Glutamatergic neuron (in vitro differentiated cells): ENCODE data around the gene SLC29A3. TPM values are rescaled to one million over a fixed set of nuclear protein-coding genes. Genes with fewer than 3 reads are reported as not detected.

ENCODE experiments used
- DNase-seq: peaks from one replicate; pipeline ENCODE4 v3.0.0; 2022
- H3K27ac Mint-ChIP-seq: one replicate; pipeline ENCODE4 v1.8.0; 2020; ENCODE audit warnings: mild to moderate bottlenecking, mixed read lengths, inconsistent platforms; ENCODE audit not compliant: unreplicated experiment
- H3K27me3 Mint-ChIP-seq: one replicate; pipeline ENCODE4 v1.8.0; 2020; ENCODE audit warnings: mild to moderate bottlenecking, moderate library complexity, mixed read lengths, inconsistent platforms; ENCODE audit not compliant: unreplicated experiment
- H3K36me3 Mint-ChIP-seq: one replicate; pipeline ENCODE4 v1.8.0; 2020; ENCODE audit warnings: mild to moderate bottlenecking, mixed read lengths, inconsistent platforms; ENCODE audit not compliant: unreplicated experiment
- H3K4me1 Mint-ChIP-seq: one replicate; pipeline ENCODE4 v1.8.0; 2020; ENCODE audit warnings: mild to moderate bottlenecking, low read depth, mixed read lengths, inconsistent platforms; ENCODE audit not compliant: unreplicated experiment
- H3K4me3 Mint-ChIP-seq: one replicate; pipeline ENCODE4 v1.8.0; 2020; ENCODE audit warnings: mild to moderate bottlenecking, mixed read lengths, inconsistent platforms; ENCODE audit not compliant: unreplicated experiment
- H3K9me3 Mint-ChIP-seq: one replicate; pipeline ENCODE4 v1.8.0; 2020; ENCODE audit warnings: mild to moderate bottlenecking, moderate library complexity, mixed read lengths, inconsistent platforms; ENCODE audit not compliant: unreplicated experiment
- total RNA-seq: library from RNA; stranded (reverse); fragmentation: NEBNext Ultra II Directional; extraction: Animal tissue kit (Norgen Biotek cat#: 25700); gene quantifications from one replicate; pipeline ENCODE4 v1.2.1, GENCODE V29; 2021; ENCODE audit not compliant: unreplicated experiment
- TF ChIP-seq, protein P1 (sequence below): fragments of 200-600 bp; sonication (generic); IDR thresholded peaks from one replicate; pipeline ENCODE4 v1.5.0; 2021; ENCODE audit not compliant: partially characterized antibody, unreplicated experiment

The SLC29A3 gene
- total RNA-seq, 1 donor from 2014 or later, result 7.8 TPM

DNA sequence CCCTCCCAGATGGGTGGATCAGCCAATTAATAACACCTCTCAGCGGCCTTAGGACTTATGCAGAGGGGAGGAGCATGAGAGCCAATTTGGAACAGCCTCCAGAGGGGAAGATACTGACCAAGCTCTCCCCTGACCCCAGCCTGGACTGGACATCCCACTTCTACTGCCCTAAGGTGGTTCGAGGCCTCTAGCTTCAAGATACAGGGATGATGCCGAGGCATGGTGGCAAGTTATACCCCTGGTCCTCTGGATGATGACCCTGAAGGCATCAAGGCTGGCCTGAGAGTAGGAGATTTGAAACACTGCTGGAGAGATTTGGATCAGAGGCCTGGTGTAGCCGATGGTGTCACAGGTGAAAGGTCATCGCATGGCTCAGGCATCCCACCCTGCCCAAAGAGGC lies 80.9 kb downstream of the SLC29A3 start:
- H3K9me3 Mint-ChIP-seq, result peaks cover 4% of the 10 kb centered on the region
- H3K4me3 Mint-ChIP-seq, result no peak overlapping the region
- peaks cover 5% of the 10 kb centered on the region for H3K4me1 Mint-ChIP-seq
- H3K27me3 Mint-ChIP-seq, result peaks cover 10% of the 10 kb centered on the region
- no peak for DNase-seq
- H3K27ac Mint-ChIP-seq, result no peak overlapping the region
- peaks cover 5% of the 10 kb centered on the region for H3K36me3 Mint-ChIP-seq
- TF ChIP-seq, protein P1, sequence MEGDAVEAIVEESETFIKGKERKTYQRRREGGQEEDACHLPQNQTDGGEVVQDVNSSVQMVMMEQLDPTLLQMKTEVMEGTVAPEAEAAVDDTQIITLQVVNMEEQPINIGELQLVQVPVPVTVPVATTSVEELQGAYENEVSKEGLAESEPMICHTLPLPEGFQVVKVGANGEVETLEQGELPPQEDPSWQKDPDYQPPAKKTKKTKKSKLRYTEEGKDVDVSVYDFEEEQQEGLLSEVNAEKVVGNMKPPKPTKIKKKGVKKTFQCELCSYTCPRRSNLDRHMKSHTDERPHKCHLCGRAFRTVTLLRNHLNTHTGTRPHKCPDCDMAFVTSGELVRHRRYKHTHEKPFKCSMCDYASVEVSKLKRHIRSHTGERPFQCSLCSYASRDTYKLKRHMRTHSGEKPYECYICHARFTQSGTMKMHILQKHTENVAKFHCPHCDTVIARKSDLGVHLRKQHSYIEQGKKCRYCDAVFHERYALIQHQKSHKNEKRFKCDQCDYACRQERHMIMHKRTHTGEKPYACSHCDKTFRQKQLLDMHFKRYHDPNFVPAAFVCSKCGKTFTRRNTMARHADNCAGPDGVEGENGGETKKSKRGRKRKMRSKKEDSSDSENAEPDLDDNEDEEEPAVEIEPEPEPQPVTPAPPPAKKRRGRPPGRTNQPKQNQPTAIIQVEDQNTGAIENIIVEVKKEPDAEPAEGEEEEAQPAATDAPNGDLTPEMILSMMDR, result no peak

DNA sequence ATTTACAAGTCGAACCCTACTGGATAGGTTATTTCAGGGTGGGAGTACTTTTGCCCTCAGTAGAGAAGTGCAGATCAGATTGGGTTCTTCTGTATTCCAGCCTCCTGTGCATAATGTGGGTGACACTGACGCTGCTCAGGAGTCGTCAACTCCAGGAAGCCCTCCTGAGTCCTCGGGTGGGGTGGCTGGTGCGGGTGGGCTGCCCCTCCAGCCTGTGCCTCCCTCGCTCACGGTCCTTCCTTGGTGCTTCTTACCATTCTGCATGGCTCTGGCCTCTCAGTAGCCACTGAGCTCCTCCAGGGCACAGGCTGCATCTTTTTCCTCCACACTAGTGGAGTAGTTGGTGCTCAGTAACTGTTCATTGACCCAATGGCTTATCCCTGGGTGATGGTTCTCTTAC lies 82.0 kb downstream of the SLC29A3 start:
- TF ChIP-seq, protein P1, result no peak
- H3K4me3 Mint-ChIP-seq, result no peak overlapping the region
- DNase-seq, result no peak
- H3K27me3 Mint-ChIP-seq, result peaks cover 6% of the 10 kb centered on the region
- no peak overlapping the region for H3K27ac Mint-ChIP-seq
- peaks cover 5% of the 10 kb centered on the region for H3K36me3 Mint-ChIP-seq
- peaks cover 2% of the 10 kb centered on the region for H3K4me1 Mint-ChIP-seq
- peaks cover 3% of the 10 kb centered on the region for H3K9me3 Mint-ChIP-seq

DNA sequence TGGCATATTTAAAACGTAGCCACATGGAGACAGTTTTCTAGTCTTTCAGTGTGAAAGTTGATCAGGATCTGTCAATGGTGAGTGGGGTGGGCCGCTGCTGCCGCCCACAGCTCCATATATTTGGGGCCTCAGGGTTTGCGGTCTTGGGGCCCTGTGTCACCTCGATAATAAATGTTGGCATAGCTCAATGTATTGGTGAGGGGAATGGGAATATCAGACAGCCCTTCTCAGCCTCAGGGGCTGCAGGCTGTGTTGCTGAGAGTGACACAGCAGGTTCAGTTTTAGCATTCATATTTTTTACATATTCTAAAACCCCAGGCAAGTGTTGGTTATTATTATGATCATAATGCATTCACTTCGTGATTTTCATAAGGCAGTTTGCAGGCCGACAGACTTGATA lies 82.9 kb downstream of the SLC29A3 start:
- H3K36me3 Mint-ChIP-seq, result peaks cover 5% of the 10 kb centered on the region

DNA sequence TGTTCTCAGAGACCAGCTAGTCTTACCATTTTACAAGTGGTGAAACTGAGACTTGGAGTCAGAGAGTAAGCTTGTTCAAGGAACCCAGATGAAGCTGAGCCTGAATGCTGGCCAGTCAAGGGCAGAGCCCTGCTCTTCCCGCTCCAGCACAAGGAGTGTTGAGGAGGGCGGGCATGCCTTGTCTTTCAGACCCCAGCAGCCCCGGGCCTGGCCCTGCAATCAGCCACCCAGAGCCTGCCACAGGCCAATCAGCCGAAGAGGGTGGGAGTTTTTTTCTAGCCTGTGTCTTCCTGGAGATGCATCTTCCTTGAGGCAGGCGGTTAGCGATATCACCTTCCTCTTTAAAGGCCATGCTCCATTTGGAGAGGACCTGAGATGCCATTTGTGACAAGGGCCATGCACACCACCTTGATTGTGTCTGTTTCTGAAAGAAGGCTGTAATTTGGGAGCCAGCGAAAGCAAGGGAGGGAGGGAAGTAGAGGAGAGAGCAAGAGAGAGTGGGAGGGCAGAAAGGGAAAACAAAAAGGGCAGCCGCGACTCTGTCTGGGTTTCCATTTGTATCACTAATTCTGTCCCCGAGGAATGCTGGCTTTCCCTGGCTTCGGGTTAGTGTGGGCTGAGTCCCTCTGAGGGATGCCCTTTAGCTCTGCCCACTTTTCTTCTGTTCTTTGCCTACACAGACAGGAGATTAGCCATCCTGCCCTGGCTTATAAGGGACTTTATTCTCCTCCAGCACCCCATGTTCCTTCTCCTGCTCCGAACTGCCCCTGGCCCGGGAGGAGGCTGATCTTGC lies 85.6 kb downstream of the SLC29A3 start:
- DNase-seq, result no peak
- no peaks in the 10 kb centered on the region for H3K4me1 Mint-ChIP-seq
- TF ChIP-seq, protein P1, result no peak
- H3K36me3 Mint-ChIP-seq, result no peaks in the 10 kb centered on the region
- H3K27ac Mint-ChIP-seq, result no peak overlapping the region
- no peak overlapping the region for H3K4me3 Mint-ChIP-seq
- peaks cover 3% of the 10 kb centered on the region for H3K27me3 Mint-ChIP-seq
- no peaks in the 10 kb centered on the region for H3K9me3 Mint-ChIP-seq

More for the DNA sequence above, 82.9 kb downstream of the SLC29A3 start:
- no peak overlapping the region for H3K4me3 Mint-ChIP-seq
- TF ChIP-seq, protein P1, result no peak
- no peak for DNase-seq
- peaks cover 2% of the 10 kb centered on the region for H3K9me3 Mint-ChIP-seq
- peaks cover 2% of the 10 kb centered on the region for H3K4me1 Mint-ChIP-seq
- no peak overlapping the region for H3K27ac Mint-ChIP-seq
- peaks cover 6% of the 10 kb centered on the region for H3K27me3 Mint-ChIP-seq

DNA sequence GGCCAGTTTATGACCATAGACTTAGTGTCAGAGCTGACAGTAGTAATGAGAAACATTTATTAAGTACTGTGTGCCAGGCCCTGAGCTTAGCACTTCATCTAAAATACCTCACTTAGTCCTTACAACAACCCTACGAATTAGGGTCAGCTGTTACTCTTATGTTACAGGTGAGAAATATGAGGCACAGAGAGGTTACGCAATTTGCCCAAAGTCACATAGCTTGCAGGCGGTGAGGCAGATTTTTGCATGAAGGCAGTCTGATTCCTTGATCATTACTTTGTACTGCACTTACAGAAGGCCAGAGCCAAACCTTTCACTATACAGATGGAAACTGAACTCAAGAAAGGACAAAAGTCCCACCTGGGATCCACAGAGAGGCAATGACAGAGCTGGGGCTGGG lies 87.8 kb downstream of the SLC29A3 start:
- TF ChIP-seq, protein P1, result no peak

More for the DNA sequence above, 87.8 kb downstream of the SLC29A3 start:
- Mint-ChIP-seq H3K4me3 (no peak overlapping the region), H3K4me1 (no peaks in the 10 kb centered on the region), H3K36me3 (no peaks in the 10 kb centered on the region), H3K9me3 (no peaks in the 10 kb centered on the region), H3K27ac (no peak overlapping the region), H3K27me3 (no peaks in the 10 kb centered on the region)
- no peak for DNase-seq
